GM10248 (cell line): ENCODE data around the gene SSR4.

Source experiments
- CTCF ChIA-PET: fragments of 300-600 bp; sonication (Branson Sonifier 250); formaldehyde crosslinking; extraction: SDS; loops from one replicate; lab custom pipeline; 2021; ENCODE audit warnings: antibody characterized with exemption; lab: Yijun Ruan, JAX
- POLR2A ChIA-PET: fragments of 350-650 bp; sonication (Branson Sonifier 250); formaldehyde crosslinking; extraction: SDS; loops from one replicate; lab custom pipeline; 2020; ENCODE audit warnings: antibody characterized with exemption; lab: Yijun Ruan, JAX
- DNase-seq: peaks from one replicate; pipeline ENCODE4 v3.0.0; 2012; ENCODE audit errors: extremely low spot score
- TF ChIP-seq, protein P1 (sequence below): IDR thresholded peaks from 2 replicates; pipeline ENCODE4 v1.5.1; 2012; ENCODE audit warnings: mild to moderate bottlenecking, low read depth; ENCODE audit errors: extremely low read depth, missing control alignments, control extremely low read depth

The SSR4 gene

DNA sequence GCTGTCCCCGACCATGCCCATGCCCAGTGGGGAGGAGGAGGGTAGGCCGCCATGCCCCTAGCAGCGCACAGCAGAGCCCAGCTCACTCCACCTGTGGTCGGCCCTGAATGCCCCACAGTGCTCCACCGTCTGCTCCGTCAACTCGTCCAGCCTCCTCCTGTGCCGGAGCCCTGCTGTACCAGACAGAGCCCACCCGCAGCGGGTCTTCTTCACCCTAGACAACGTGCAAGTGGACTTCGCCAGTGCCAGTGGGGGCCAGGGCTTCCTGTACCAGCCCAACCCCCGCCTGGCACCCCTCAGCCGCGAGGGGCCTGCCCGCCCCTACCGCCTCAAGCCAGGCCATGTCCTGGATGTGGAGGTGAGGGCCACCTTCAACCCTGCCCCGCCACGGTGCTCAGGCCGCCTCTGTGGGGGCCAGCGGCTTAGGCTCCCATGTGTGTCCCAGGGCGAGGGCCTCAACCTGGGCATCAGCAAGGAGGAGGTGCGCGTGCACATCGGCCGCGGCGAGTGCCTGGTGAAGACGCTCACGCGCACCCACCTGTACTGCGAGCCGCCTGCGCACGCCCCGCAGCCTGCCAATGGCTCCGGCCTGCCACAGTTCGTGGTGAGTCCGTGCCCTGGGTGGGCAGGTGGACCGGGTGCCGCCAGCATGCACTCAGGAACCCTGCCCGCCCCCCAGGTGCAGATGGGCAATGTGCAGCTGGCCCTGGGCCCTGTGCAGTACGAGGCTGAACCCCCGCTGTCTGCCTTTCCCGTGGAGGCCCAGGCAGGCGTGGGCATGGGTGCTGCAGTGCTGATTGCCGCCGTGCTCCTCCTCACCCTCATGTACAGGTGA, 20.5 kb upstream of the SSR4 start:
- ChIA-PET POLR2A (no interaction called here), CTCF (interaction anchor here (1.1 kb wide), 1 partner anchor 10 kb away, joined by 3 read pairs; the partner anchor contains the start of gene PLXNB3)
- TF ChIP-seq, protein P1, sequence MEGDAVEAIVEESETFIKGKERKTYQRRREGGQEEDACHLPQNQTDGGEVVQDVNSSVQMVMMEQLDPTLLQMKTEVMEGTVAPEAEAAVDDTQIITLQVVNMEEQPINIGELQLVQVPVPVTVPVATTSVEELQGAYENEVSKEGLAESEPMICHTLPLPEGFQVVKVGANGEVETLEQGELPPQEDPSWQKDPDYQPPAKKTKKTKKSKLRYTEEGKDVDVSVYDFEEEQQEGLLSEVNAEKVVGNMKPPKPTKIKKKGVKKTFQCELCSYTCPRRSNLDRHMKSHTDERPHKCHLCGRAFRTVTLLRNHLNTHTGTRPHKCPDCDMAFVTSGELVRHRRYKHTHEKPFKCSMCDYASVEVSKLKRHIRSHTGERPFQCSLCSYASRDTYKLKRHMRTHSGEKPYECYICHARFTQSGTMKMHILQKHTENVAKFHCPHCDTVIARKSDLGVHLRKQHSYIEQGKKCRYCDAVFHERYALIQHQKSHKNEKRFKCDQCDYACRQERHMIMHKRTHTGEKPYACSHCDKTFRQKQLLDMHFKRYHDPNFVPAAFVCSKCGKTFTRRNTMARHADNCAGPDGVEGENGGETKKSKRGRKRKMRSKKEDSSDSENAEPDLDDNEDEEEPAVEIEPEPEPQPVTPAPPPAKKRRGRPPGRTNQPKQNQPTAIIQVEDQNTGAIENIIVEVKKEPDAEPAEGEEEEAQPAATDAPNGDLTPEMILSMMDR: no peak
- DNase-seq: no peak

DNA sequence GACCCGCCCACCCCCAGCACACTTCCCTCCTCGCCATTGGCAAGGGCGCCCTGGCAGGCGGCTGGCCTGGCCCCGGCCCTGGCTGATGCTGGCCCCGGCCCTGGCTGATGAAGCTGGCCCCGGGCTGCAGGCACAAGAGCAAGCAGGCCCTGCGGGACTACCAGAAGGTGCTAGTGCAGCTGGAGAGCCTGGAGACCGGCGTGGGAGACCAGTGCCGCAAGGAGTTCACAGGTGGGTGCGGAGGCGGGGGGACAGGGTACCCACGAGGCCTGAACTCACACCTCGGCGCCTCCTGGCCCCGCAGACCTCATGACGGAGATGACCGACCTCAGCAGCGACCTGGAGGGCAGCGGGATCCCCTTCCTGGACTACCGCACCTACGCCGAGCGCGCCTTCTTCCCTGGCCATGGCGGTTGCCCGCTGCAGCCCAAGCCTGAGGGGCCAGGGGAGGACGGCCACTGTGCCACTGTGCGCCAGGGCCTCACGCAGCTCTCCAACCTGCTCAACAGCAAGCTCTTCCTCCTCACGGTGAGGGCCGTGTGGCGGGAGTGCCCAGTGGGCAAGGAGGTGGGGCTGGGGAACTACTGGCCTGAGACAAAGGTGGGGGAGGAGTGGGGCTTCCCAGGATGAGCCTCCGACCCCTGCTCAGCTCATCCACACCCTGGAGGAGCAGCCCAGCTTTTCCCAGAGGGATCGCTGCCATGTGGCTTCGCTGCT, 19.7 kb upstream of the SSR4 start:
- TF ChIP-seq, protein P1: no peak
- DNase-seq: no peak
- ChIA-PET POLR2A (no interaction called here), CTCF (no interaction called here)

- CTCF ChIA-PET: no interaction called here
- POLR2A ChIA-PET: no interaction called here
- no peak for DNase-seq
- TF ChIP-seq, protein P1: no peak
These were observed 19.0 kb upstream of the SSR4 start for GRCh38 chrX:153775293-153776119.

GRCh38 chrX:153776120-153776599, 18.3 kb upstream of the SSR4 start:
- ChIA-PET CTCF (no interaction called here), POLR2A (no interaction called here)
- no peak for DNase-seq
- TF ChIP-seq, protein P1: no peak

- TF ChIP-seq, protein P1: no peak
- CTCF ChIA-PET: no interaction called here
- DNase-seq: no peak
- POLR2A ChIA-PET: no interaction called here
These were observed 17.8 kb upstream of the SSR4 start for GRCh38 chrX:153776611-153777045.
